H1 (cell line): Measurements from ENCODE around the gene CRTC1. TPM values are rescaled to one million over a fixed set of nuclear protein-coding genes. Genes with fewer than 3 reads are reported as not detected.

ENCODE experiments used
- BACH1 ChIP-seq: IDR thresholded peaks from 2 replicates; pipeline ENCODE4 v1.6.1; 2012; ENCODE audit warnings: low read length, improper control_type of control experiment
- CBX8 ChIP-seq: fragments of 300-800, 300-1000 bp; sonication (generic); IDR thresholded peaks from 2 replicates; pipeline ENCODE4 v1.7.1; 2016; ENCODE audit warnings: low read depth, low read length, borderline replicate concordance
- HDAC6 ChIP-seq: IDR thresholded peaks from one replicate; pipeline ENCODE4 v1.7.1; 2012; ENCODE audit warnings: low read depth, mild to moderate bottlenecking, inconsistent platforms, low read length, moderate library complexity
- KDM1A ChIP-seq: fragments of 200-600, 300-600 bp; sonication (generic); IDR thresholded peaks from 2 replicates; pipeline ENCODE4 v1.7.1; 2016; ENCODE audit warnings: mild to moderate bottlenecking, low read length, borderline replicate concordance
- SUZ12 ChIP-seq: fragments of 200-600 bp; sonication (generic); IDR thresholded peaks from 2 replicates; pipeline ENCODE4 v1.6.1; 2012; ENCODE audit warnings: mild to moderate bottlenecking, inconsistent platforms, low read length, moderate library complexity, mixed read lengths
- TAF7 ChIP-seq: optimal IDR thresholded peaks from 2 replicates; pipeline ENCODE3; 2011; ENCODE audit warnings: low read depth, mild to moderate bottlenecking, inconsistent platforms, low read length, moderate library complexity, borderline replicate concordance
- YY1 ChIP-seq: IDR thresholded peaks from 2 replicates; pipeline ENCODE4 v1.6.1; 2011; ENCODE audit warnings: low read depth, mild to moderate bottlenecking, low read length
- polyA plus RNA-seq, 7 experiments: library from polyadenylated mRNA; depleted of rRNA in 3 of 7; stranded (reverse) in 5 of 7; unstranded in 2 of 7; fragments of >200 nt in 5 of 7; fragments of 200-250 nt in 2 of 7; gene quantifications; 1 replicate in 5 of 7; 2 replicates in 1 of 7; 4 replicates in 1 of 7; pipeline versions ENCODE4 v1.2.1 to v1.2.3, GENCODE V29; 2011 to 2013; ENCODE audit warnings: missing spikeins in 2 of 7, mixed read lengths in 2 of 7
- total RNA-seq: library from RNA; stranded (reverse); fragmentation: NEBNext Ultra II Directional; extraction: Animal tissue kit (Norgen Biotek cat#: 25700); gene quantifications from 2 replicates; pipeline ENCODE4 v1.2.1, GENCODE V29; 2021

Gene CRTC1
- total and polyA plus RNA-seq, 2 of the 8 experiments (the other 6 are each of a cell fraction or from before 2014, with no cell fraction given) = 2.9 to 8.5 TPM

DNA sequence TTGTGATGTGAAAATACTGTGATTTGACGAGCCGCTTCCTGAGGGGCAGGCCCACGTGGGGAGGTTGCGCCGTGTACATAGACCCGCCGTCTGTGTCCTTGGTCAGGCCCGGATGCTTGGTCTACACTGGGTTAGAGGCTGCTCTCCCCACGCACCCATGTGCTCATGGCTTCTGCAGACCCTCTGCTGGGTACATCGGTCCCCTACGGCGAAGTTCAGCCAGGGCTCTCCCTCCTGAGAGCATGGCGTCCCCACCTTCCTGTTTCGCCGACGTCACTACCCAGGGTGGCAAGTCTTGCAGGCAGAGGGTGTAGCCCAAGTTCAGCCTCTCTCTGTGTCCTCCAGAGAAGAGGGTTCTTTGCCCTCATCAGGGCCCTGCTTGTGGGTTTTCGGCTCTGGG lies 96.6 kb downstream of the CRTC1 start (continued):
- no peak for TF ChIP-seq TAF7
- TF ChIP-seq SUZ12 = no peak
- no peak for TF ChIP-seq KDM1A
- no peak for TF ChIP-seq BACH1
- TF ChIP-seq HDAC6 = no peak
- no peak for TF ChIP-seq CBX8
- TF ChIP-seq YY1 = no peak
